ENCODE data around the gene RRAS2. TPM values are rescaled to one million over a fixed set of nuclear protein-coding genes. Genes with fewer than 3 reads are reported as not detected.
A peak's percentile ranks its signal among the peaks of the same experiment; 100 is the strongest.

Gene RRAS2
- polyA plus RNA-seq, 1 of the 3 experiments (the other 2 are of a cell fraction), result 53.3 TPM

DNA sequence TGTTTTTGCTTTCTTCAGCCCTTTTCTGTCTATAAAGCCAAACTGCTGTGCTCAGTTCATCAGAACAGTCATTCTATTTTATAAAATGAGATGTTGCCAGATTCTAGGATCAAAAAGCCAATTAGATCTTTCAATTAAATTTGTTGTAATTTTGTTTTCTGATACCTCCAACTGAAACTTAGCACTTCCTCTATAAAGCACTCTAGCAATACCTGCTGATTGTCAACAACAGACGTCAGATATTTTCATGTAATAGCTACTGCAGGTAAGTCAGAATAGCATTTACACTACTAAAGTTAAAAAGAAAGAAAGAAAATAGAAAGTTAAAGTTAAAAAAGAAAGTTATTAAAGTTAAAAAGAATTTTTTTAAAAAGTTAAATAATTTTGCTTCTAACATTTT is 19.6 kb downstream of the RRAS2 start:
- Histone ChIP-seq H2AFZ (ENCODE audit: low read depth) (no peak overlapping the region), H3F3A (replicated peaks; ENCODE audit: insufficient read depth) (peaks cover 30% of the 10 kb centered on the region), H3K4me3 (ENCODE audit: low read depth in 2 of 2, low read length in 1 of 2) (no peak overlapping the region), H3K27me3 (ENCODE audit: insufficient read depth) (no peaks in the 10 kb centered on the region), H3K4me2 (no peak overlapping the region), H3K36me3 (replicated peaks in 1 of 2; ENCODE audit: control insufficient read depth in 1 of 2, insufficient read depth in 2 of 2, low read length in 1 of 2) (peaks cover 0 to 10% of the 10 kb centered on the region in 2 experiments), H3K9me3 (no peaks in the 10 kb centered on the region), H3K79me2 (ENCODE audit: insufficient read depth) (peaks cover 97% of the 10 kb centered on the region), H3K4me1 (ENCODE audit: control insufficient read depth in 1 of 2, insufficient read depth in 2 of 2, low read depth in 1 of 2, low read length in 1 of 2) (no peaks in the 10 kb centered on the region; a peak in 1 of 4 replicates), H3K9ac (no peak overlapping the region), H3K27ac (ENCODE audit: low read depth in 2 of 2, low read length in 1 of 2) (no peak overlapping the region), H3K9me2 (no peaks in the 10 kb centered on the region), H4K20me1 (ENCODE audit: insufficient read depth) (peaks cover 58% of the 10 kb centered on the region)
- no peak for TF ChIP-seq YY1 (IDR thresholded peaks at IDR 0.05; ENCODE audit: low read depth)
- no peak for TF ChIP-seq TAF1 (IDR thresholded peaks at IDR 0.05; ENCODE audit: borderline replicate concordance, low read depth, low read length)
- TF ChIP-seq FOXJ3 (CRISPR knock-in tag; IDR thresholded peaks at IDR 0.05), result no peak
- TF ChIP-seq POLR2AphosphoS5 (IDR thresholded peaks at IDR 0.05; ENCODE audit: low read depth, low read length), result no peak
- ChIA-PET CTCF (interaction anchor here (0.7 to 1.6 kb wide), 3 partner anchors 39 to 125 kb away, joined by 3 to 6 read pairs (median 5); no protein-coding TSS in a partner anchor), POLR2A (no interaction called here)
- no peak for DNase-seq
- 91% methylated on average over 1 of the region's 1 CpG for WGBS (ENCODE audit: low lambda C conversion rate)

- peaks cover 50% of the 10 kb centered on the region for H4K20me1 ChIP-seq (ENCODE audit: insufficient read depth)
- DNase-seq, result no peak
- H3K9me3 ChIP-seq, result no peaks in the 10 kb centered on the region
- H3K9ac ChIP-seq, result no peak overlapping the region; the same call in 1 of the 2 replicates
- H3K4me2 ChIP-seq, result no peak overlapping the region
- H3K4me3 ChIP-seq (ENCODE audit: low read depth in 2 of 2, low read length in 1 of 2), result no peak overlapping the region
- peak overlapping the region in 1 of 2 experiments; percentile 67; a peak in 2 of 4 replicates for H3K27ac ChIP-seq (ENCODE audit: low read depth in 2 of 2, low read length in 1 of 2)
- H3K9me2 ChIP-seq, result no peaks in the 10 kb centered on the region
- TF ChIP-seq EP300 (IDR thresholded peaks at IDR 0.05; ENCODE audit: borderline replicate concordance in 1 of 2, low read depth in 1 of 2, low read length in 1 of 2) (no peak; a peak in 1 of 4 replicates), ELF1 (IDR thresholded peaks at IDR 0.05) (no peak), TCF12 (IDR thresholded peaks at IDR 0.05) (peak; percentile 60), GATA2 (CRISPR knock-in tag; IDR thresholded peaks at IDR 0.05) (no peak), FOSL2 (IDR thresholded peaks at IDR 0.05; ENCODE audit: borderline replicate concordance, low read depth) (peak; percentile 73; the same call in 1 of the 2 replicates), NRF1 (IDR thresholded peaks at IDR 0.05; ENCODE audit: low read depth, low read length) (no peak), JUND (IDR thresholded peaks at IDR 0.05) (peak; percentile 65), POLR2AphosphoS5 (IDR thresholded peaks at IDR 0.05; ENCODE audit: low read depth, low read length) (no peak), PBX3 (IDR thresholded peaks at IDR 0.05) (peak; percentile 71)
- TF ChIP-seq, protein P1, sequence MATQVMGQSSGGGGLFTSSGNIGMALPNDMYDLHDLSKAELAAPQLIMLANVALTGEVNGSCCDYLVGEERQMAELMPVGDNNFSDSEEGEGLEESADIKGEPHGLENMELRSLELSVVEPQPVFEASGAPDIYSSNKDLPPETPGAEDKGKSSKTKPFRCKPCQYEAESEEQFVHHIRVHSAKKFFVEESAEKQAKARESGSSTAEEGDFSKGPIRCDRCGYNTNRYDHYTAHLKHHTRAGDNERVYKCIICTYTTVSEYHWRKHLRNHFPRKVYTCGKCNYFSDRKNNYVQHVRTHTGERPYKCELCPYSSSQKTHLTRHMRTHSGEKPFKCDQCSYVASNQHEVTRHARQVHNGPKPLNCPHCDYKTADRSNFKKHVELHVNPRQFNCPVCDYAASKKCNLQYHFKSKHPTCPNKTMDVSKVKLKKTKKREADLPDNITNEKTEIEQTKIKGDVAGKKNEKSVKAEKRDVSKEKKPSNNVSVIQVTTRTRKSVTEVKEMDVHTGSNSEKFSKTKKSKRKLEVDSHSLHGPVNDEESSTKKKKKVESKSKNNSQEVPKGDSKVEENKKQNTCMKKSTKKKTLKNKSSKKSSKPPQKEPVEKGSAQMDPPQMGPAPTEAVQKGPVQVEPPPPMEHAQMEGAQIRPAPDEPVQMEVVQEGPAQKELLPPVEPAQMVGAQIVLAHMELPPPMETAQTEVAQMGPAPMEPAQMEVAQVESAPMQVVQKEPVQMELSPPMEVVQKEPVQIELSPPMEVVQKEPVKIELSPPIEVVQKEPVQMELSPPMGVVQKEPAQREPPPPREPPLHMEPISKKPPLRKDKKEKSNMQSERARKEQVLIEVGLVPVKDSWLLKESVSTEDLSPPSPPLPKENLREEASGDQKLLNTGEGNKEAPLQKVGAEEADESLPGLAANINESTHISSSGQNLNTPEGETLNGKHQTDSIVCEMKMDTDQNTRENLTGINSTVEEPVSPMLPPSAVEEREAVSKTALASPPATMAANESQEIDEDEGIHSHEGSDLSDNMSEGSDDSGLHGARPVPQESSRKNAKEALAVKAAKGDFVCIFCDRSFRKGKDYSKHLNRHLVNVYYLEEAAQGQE (IDR thresholded peaks at IDR 0.05; ENCODE audit: low read depth, low read length), result no peak
- TF ChIP-seq, protein P2, sequence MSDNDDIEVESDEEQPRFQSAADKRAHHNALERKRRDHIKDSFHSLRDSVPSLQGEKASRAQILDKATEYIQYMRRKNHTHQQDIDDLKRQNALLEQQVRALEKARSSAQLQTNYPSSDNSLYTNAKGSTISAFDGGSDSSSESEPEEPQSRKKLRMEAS (IDR thresholded peaks at IDR 0.05; ENCODE audit: low read depth), result peak; percentile 43; the same call in 1 of the 2 replicates
- H3K36me3 ChIP-seq (replicated peaks in 1 of 2; ENCODE audit: control insufficient read depth in 1 of 2, insufficient read depth in 2 of 2, low read length in 1 of 2), result peaks cover 0 to 10% of the 10 kb centered on the region in 2 experiments
- no peaks in the 10 kb centered on the region for H3K27me3 ChIP-seq (ENCODE audit: insufficient read depth)
- H3K4me1 ChIP-seq (ENCODE audit: control insufficient read depth in 1 of 2, insufficient read depth in 2 of 2, low read depth in 1 of 2, low read length in 1 of 2), result no peaks in the 10 kb centered on the region; a peak in 1 of 4 replicates
- WGBS (ENCODE audit: low lambda C conversion rate), result 13% methylated on average over 2 of the region's 2 CpGs
- peaks cover 97% of the 10 kb centered on the region for H3K79me2 ChIP-seq (ENCODE audit: insufficient read depth)
- H3F3A ChIP-seq (replicated peaks; ENCODE audit: insufficient read depth), result peaks cover 29% of the 10 kb centered on the region
- ChIA-PET POLR2A (no interaction called here), CTCF (interaction anchor here (1.6 kb wide), 1 partner anchor 12 kb away, joined by 4 read pairs; no protein-coding TSS in a partner anchor)
- H2AFZ ChIP-seq (ENCODE audit: low read depth), result no peak overlapping the region
These were observed 22.2 kb downstream of the RRAS2 start for GRCh38 chr11:14336507-14337503.

Data from SK-N-SH (cell line).